HG03196 (cell line): Measurements from ENCODE around the gene DZIP1.

ENCODE experiments used
- ATAC-seq: cut with Tn5 transposase; IDR thresholded peaks from one replicate; pipeline ENCODE4 v1.9.1; 2021; ENCODE audit not compliant: unreplicated experiment

The DZIP1 gene

GRCh38 chr13:95552539-95553441 lies 91.7 kb downstream of the DZIP1 start, which contains the start of gene CLDN10:
TSS of gene CLDN10 (plus strand) at chr13:95552720. CDS start at chr13:95552754, 34 bp downstream.
- no peak for ATAC-seq

GRCh38 chr13:95552208-95552538 lies 92.3 kb downstream of the DZIP1 start:
- no peak for ATAC-seq

GRCh38 chr13:95547531-95548167 lies 96.9 kb downstream of the DZIP1 start:
- ATAC-seq: no peak

GRCh38 chr13:95546919-95547318 lies 97.6 kb downstream of the DZIP1 start:
- no peak for ATAC-seq

- no peak for ATAC-seq
These were observed 100.2 kb downstream of the DZIP1 start for GRCh38 chr13:95544293-95544692.

- ATAC-seq: no peak
These were observed 102.5 kb downstream of the DZIP1 start for GRCh38 chr13:95541911-95542474.

- ATAC-seq: no peak
These were observed 103.2 kb downstream of the DZIP1 start for GRCh38 chr13:95541308-95541707.

GRCh38 chr13:95540888-95541287 lies 103.6 kb downstream of the DZIP1 start:
- ATAC-seq: no peak

- no peak for ATAC-seq
These were observed 107.8 kb downstream of the DZIP1 start for GRCh38 chr13:95536632-95537241.

- no peak for ATAC-seq
These were observed 109.3 kb downstream of the DZIP1 start for GRCh38 chr13:95535243-95535642.

- ATAC-seq: no peak
These were observed 110.9 kb downstream of the DZIP1 start for GRCh38 chr13:95533545-95534160.

GRCh38 chr13:95530178-95530577 lies 114.3 kb downstream of the DZIP1 start:
- no peak for ATAC-seq
